ENCODE results near the gene FBXO39.

DNA sequence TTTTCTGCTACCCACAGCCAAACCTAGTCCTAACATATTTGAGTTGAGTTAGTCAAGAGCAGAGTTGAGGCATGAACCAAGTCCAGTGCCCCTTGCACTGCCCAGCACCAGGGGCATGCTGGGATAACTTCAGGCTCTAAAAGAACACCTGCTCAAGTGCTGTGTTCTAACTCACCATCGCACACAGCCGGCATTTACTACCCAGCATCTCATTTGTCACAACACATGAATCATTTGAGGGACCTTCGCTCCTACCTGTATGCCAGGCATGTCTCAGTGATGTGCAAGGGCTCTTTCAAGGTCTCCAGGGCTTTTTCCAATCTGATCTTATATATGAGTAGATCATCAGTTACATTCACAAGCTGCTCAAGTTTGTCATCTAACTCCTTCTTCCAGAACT lies 42.9 kb downstream of the FBXO39 start:
- TF ChIP-seq, protein P1, sequence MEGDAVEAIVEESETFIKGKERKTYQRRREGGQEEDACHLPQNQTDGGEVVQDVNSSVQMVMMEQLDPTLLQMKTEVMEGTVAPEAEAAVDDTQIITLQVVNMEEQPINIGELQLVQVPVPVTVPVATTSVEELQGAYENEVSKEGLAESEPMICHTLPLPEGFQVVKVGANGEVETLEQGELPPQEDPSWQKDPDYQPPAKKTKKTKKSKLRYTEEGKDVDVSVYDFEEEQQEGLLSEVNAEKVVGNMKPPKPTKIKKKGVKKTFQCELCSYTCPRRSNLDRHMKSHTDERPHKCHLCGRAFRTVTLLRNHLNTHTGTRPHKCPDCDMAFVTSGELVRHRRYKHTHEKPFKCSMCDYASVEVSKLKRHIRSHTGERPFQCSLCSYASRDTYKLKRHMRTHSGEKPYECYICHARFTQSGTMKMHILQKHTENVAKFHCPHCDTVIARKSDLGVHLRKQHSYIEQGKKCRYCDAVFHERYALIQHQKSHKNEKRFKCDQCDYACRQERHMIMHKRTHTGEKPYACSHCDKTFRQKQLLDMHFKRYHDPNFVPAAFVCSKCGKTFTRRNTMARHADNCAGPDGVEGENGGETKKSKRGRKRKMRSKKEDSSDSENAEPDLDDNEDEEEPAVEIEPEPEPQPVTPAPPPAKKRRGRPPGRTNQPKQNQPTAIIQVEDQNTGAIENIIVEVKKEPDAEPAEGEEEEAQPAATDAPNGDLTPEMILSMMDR (IDR thresholded peaks at IDR 0.05) = no peak
- no peak for TF ChIP-seq POLR2A (IDR thresholded peaks at IDR 0.05)
- TF ChIP-seq EP300 (IDR thresholded peaks at IDR 0.05) = no peak
- no peak for TF ChIP-seq POLR2AphosphoS5 (IDR thresholded peaks at IDR 0.05)

All from stomach (tissue), 4 donors.